ENCODE data around the gene GPRIN3. TPM values are rescaled to one million over a fixed set of nuclear protein-coding genes. Genes with fewer than 3 reads are reported as not detected.

Gene GPRIN3
- total RNA-seq, 1 donor from 2014 or later = not detected

- Histone ChIP-seq H3K27me3 (ENCODE audit: control insufficient read depth, insufficient read depth, low read length) (peaks cover 2% of the 10 kb centered on the region), H3K4me3 (ENCODE audit: low read depth, low read length) (no peak overlapping the region), H3K36me3 (ENCODE audit: control insufficient read depth, insufficient read depth, low read length) (no peaks in the 10 kb centered on the region)
- TF ChIP-seq CTCF (IDR thresholded peaks at IDR 0.05; ENCODE audit: insufficient read depth, low read length, severe bottlenecking) = no peak
- FAIRE-seq (no peak), DNase-seq (ENCODE audit: low read depth) (no peak)
These were observed 5.7 kb downstream of the GPRIN3 start for GRCh38 chr4:89301902-89302301.

GRCh38 chr4:89301003-89301402, 6.6 kb downstream of the GPRIN3 start:
- FAIRE-seq = no peak
- Histone ChIP-seq H3K27me3 (ENCODE audit: control insufficient read depth, insufficient read depth, low read length) (no peaks in the 10 kb centered on the region), H3K36me3 (ENCODE audit: control insufficient read depth, insufficient read depth, low read length) (no peaks in the 10 kb centered on the region), H3K4me3 (ENCODE audit: low read depth, low read length) (no peak overlapping the region)
- no peak for DNase-seq (ENCODE audit: low read depth)
- TF ChIP-seq CTCF (IDR thresholded peaks at IDR 0.05; ENCODE audit: insufficient read depth, low read length, severe bottlenecking) = no peak

GRCh38 chr4:89300499-89300898, 7.1 kb downstream of the GPRIN3 start:
- no peak for TF ChIP-seq CTCF (IDR thresholded peaks at IDR 0.05; ENCODE audit: insufficient read depth, low read length, severe bottlenecking)
- DNase-seq (ENCODE audit: low read depth) (no peak), FAIRE-seq (no peak)
- Histone ChIP-seq H3K27me3 (ENCODE audit: control insufficient read depth, insufficient read depth, low read length) (no peaks in the 10 kb centered on the region), H3K36me3 (ENCODE audit: control insufficient read depth, insufficient read depth, low read length) (no peaks in the 10 kb centered on the region), H3K4me3 (ENCODE audit: low read depth, low read length) (no peak overlapping the region)

- no peak for TF ChIP-seq CTCF (IDR thresholded peaks at IDR 0.05; ENCODE audit: insufficient read depth, low read length, severe bottlenecking)
- DNase-seq (ENCODE audit: low read depth) (no peak), FAIRE-seq (no peak)
- no peaks in the 10 kb centered on the region for H3K27me3 ChIP-seq (ENCODE audit: control insufficient read depth, insufficient read depth, low read length)
- no peak overlapping the region for H3K4me3 ChIP-seq (ENCODE audit: low read depth, low read length)
- no peaks in the 10 kb centered on the region for H3K36me3 ChIP-seq (ENCODE audit: control insufficient read depth, insufficient read depth, low read length)
These were observed 7.5 kb downstream of the GPRIN3 start for GRCh38 chr4:89300060-89300459.

GRCh38 chr4:89299153-89299791, 8.3 kb downstream of the GPRIN3 start:
- TF ChIP-seq CTCF (IDR thresholded peaks at IDR 0.05; ENCODE audit: insufficient read depth, low read length, severe bottlenecking) = no peak
- no peak overlapping the region for H3K4me3 ChIP-seq (ENCODE audit: low read depth, low read length)
- DNase-seq (ENCODE audit: low read depth) (no peak), FAIRE-seq (no peak)
- no peaks in the 10 kb centered on the region for H3K27me3 ChIP-seq (ENCODE audit: control insufficient read depth, insufficient read depth, low read length)
- no peaks in the 10 kb centered on the region for H3K36me3 ChIP-seq (ENCODE audit: control insufficient read depth, insufficient read depth, low read length)

GRCh38 chr4:89298788-89299152, 8.8 kb downstream of the GPRIN3 start:
- no peaks in the 10 kb centered on the region for H3K27me3 ChIP-seq (ENCODE audit: control insufficient read depth, insufficient read depth, low read length)
- no peak overlapping the region for H3K4me3 ChIP-seq (ENCODE audit: low read depth, low read length)
- DNase-seq (ENCODE audit: low read depth) = no peak
- H3K36me3 ChIP-seq (ENCODE audit: control insufficient read depth, insufficient read depth, low read length) = no peaks in the 10 kb centered on the region
- FAIRE-seq = no peak
- TF ChIP-seq CTCF (IDR thresholded peaks at IDR 0.05; ENCODE audit: insufficient read depth, low read length, severe bottlenecking) = no peak
